SK-N-SH (cell line): Measurements from ENCODE around the gene CIITA. TPM values are rescaled to one million over a fixed set of nuclear protein-coding genes. Genes with fewer than 3 reads are reported as not detected.

Source experiments
- CTCF ChIA-PET: fragments of 300-600, 350-600 bp; formaldehyde crosslinking; extraction: SDS; loops from one replicate; lab custom pipeline; 2021; lab: Yijun Ruan, JAX
- POLR2A ChIA-PET: fragments of 350-600 bp; sonication (Branson Sonifier 250); formaldehyde crosslinking; extraction: SDS; loops from one replicate; lab custom pipeline; 2020; ENCODE audit warnings: antibody characterized with exemption, inconsistent platforms; lab: Yijun Ruan, JAX
- DNase-seq: peaks from one replicate; pipeline ENCODE4 v3.0.0; 2012
- H2AFZ ChIP-seq: fragments of 200-600 bp; sonication (generic); 2 replicates; pipeline ENCODE4 v1.8.1; 2016; ENCODE audit warnings: antibody characterized with exemption, mild to moderate bottlenecking, low read depth
- H3F3A ChIP-seq: fragments of 200-600 bp; sonication (generic); replicated peaks from 2 replicates; pipeline ENCODE3; 2016; ENCODE audit warnings: antibody characterized with exemption, mild to moderate bottlenecking; ENCODE audit not compliant: insufficient read depth
- H3K27ac ChIP-seq, 2 experiments: fragments of 200-500 bp in 1 of 2; fragments of 200-600 bp in 1 of 2; sonication (Bioruptor generic) in 1 of 2; sonication (generic), shearing (Covaris generic) in 1 of 2; 2 replicates each; pipeline versions ENCODE4 v1.5.1 to v1.6.1; 2014 to 2016; ENCODE audit warnings: low read depth in 2 of 2, inconsistent platforms in 1 of 2, low read length in 1 of 2, mild to moderate bottlenecking in 1 of 2, mixed read lengths in 1 of 2
- H3K27me3 ChIP-seq: fragments of 200-600 bp; sonication (generic), shearing (Covaris generic); 2 replicates; pipeline ENCODE4 v1.6.1; 2016; ENCODE audit warnings: mixed run types; ENCODE audit not compliant: insufficient read depth
- H3K36me3 ChIP-seq, 2 experiments: fragments of 200-500 bp in 1 of 2; fragments of 200-600 bp in 1 of 2; sonication (Bioruptor generic) in 1 of 2; sonication (generic) in 1 of 2; replicated peaks in 1 of 2; 2 replicates each; pipeline versions ENCODE3 to v1.5.1; 2014 to 2016; ENCODE audit warnings: low read length in 1 of 2, mild to moderate bottlenecking in 1 of 2; ENCODE audit not compliant: insufficient read depth in 2 of 2, control insufficient read depth in 1 of 2
- H3K4me1 ChIP-seq, 2 experiments: fragments of 200-500 bp in 1 of 2; fragments of 200-600 bp in 1 of 2; sonication (Bioruptor generic) in 1 of 2; sonication (generic), shearing (Covaris generic) in 1 of 2; 2 replicates each; pipeline versions ENCODE4 v1.5.1 to v1.6.1; 2014 to 2016; ENCODE audit warnings: low read depth in 1 of 2, low read length in 1 of 2, mixed run types in 1 of 2; ENCODE audit not compliant: insufficient read depth in 2 of 2, control insufficient read depth in 1 of 2
- H3K4me2 ChIP-seq: fragments of 200-600 bp; sonication (generic), shearing (Covaris generic); 2 replicates; pipeline ENCODE4 v1.6.1; 2017; ENCODE audit warnings: mixed run types
- H3K4me3 ChIP-seq, 2 experiments: fragments of 200-500 bp in 1 of 2; fragments of 200-600 bp in 1 of 2; sonication (Bioruptor generic) in 1 of 2; sonication (generic), shearing (Covaris generic) in 1 of 2; 2 replicates each; pipeline versions ENCODE4 v1.5.1 to v1.8.1; 2014 to 2016; ENCODE audit warnings: low read depth in 2 of 2, inconsistent platforms in 1 of 2, low read length in 1 of 2, mild to moderate bottlenecking in 1 of 2, mixed read lengths in 1 of 2, moderate library complexity in 1 of 2
- H3K79me2 ChIP-seq: fragments of 200-600 bp; sonication (generic); 2 replicates; pipeline ENCODE4 v1.8.1; 2017; ENCODE audit warnings: mild to moderate bottlenecking; ENCODE audit not compliant: insufficient read depth
- H3K9ac ChIP-seq: fragments of 200-600 bp; sonication (generic); 2 replicates; pipeline ENCODE4 v1.6.1; 2017; ENCODE audit warnings: mixed run types
- H3K9me2 ChIP-seq: fragments of 200-600 bp; sonication (generic); 2 replicates; pipeline ENCODE4 v1.6.1; 2017; ENCODE audit warnings: mixed run types
- H3K9me3 ChIP-seq: fragments of 200-600 bp; sonication (generic); 2 replicates; pipeline ENCODE4 v1.6.1; 2017; ENCODE audit warnings: mixed run types, mild to moderate bottlenecking, moderate library complexity
- H4K20me1 ChIP-seq: fragments of 200-600 bp; sonication (generic); 2 replicates; pipeline ENCODE4 v1.6.1; 2017; ENCODE audit warnings: mild to moderate bottlenecking, mixed run types; ENCODE audit not compliant: insufficient read depth
- CHD2 ChIP-seq: fragments of 150-350 bp; IDR thresholded peaks from 2 replicates; pipeline ENCODE4 v1.6.1; 2018; ENCODE audit warnings: low read length; ENCODE audit not compliant: partially characterized antibody
- CTCF ChIP-seq: fragments of 200-600 bp; sonication (generic); IDR thresholded peaks from 2 replicates; pipeline ENCODE4 v1.6.1; 2017; ENCODE audit warnings: antibody characterized with exemption, mild to moderate bottlenecking, moderate library complexity
- ELF1 ChIP-seq: IDR thresholded peaks from 2 replicates; pipeline ENCODE4 v1.4.0; 2012
- EZH2phosphoT487 ChIP-seq: fragments of 200-600 bp; sonication (generic); IDR thresholded peaks from 2 replicates; pipeline ENCODE4 v1.6.1; 2017; ENCODE audit warnings: low read depth, mixed run types, mild to moderate bottlenecking, antibody characterized with exemption, moderate library complexity, borderline replicate concordance
- GATA2 ChIP-seq: sonication (generic); formaldehyde crosslinking; IDR thresholded peaks from 2 replicates; pipeline ENCODE4 v1.5.0; 2020; ENCODE audit warnings: mild to moderate bottlenecking, missing genetic modification reagents
- MAX ChIP-seq: IDR thresholded peaks from 2 replicates; pipeline ENCODE4 v1.4.0; 2012; ENCODE audit warnings: low read depth
- MEF2A ChIP-seq: IDR thresholded peaks from 2 replicates; pipeline ENCODE4 v1.4.0; 2012; ENCODE audit warnings: low read depth, borderline replicate concordance
- MXI1 ChIP-seq: IDR thresholded peaks from 2 replicates; pipeline ENCODE4 v1.6.1; 2012; ENCODE audit warnings: mild to moderate bottlenecking, low read depth, low read length, improper control_type of control experiment
- NFIC ChIP-seq: IDR thresholded peaks from 2 replicates; pipeline ENCODE4 v1.4.0; 2012; ENCODE audit warnings: borderline replicate concordance
- PBX3 ChIP-seq: IDR thresholded peaks from 2 replicates; pipeline ENCODE4; 2012
- RAD21 ChIP-seq: IDR thresholded peaks from 2 replicates; pipeline ENCODE4 v1.6.1; 2012; ENCODE audit warnings: mild to moderate bottlenecking, low read length
- REST ChIP-seq: IDR thresholded peaks from 2 replicates; pipeline ENCODE4 v1.6.1; 2012; ENCODE audit warnings: mild to moderate bottlenecking, low read depth, low read length, moderate library complexity
- SMC3 ChIP-seq: IDR thresholded peaks from 2 replicates; pipeline ENCODE4 v1.6.1; 2012; ENCODE audit warnings: low read depth, low read length, improper control_type of control experiment
- TCF12 ChIP-seq: IDR thresholded peaks from 2 replicates; pipeline ENCODE4 v1.4.0; 2012
- TEAD4 ChIP-seq: IDR thresholded peaks from 2 replicates; pipeline ENCODE4 v1.4.0; 2012; ENCODE audit warnings: mild to moderate bottlenecking, borderline replicate concordance; ENCODE audit not compliant: insufficient read depth
- YY1 ChIP-seq: IDR thresholded peaks from 2 replicates; pipeline ENCODE4 v1.4.0; 2012; ENCODE audit warnings: low read depth, mild to moderate bottlenecking
- ZBTB33 ChIP-seq: IDR thresholded peaks from 2 replicates; pipeline ENCODE4 v1.4.0; 2012; ENCODE audit warnings: low read depth, borderline replicate concordance
- WGBS: methylation state at CpG from one replicate; pipeline ENCODE4 v1.1.6; 2017; ENCODE audit warnings: low lambda C conversion rate; 5-methylcytosine and 5-hydroxymethylcytosine counted together
- polyA plus RNA-seq, 3 experiments: library from polyadenylated mRNA; depleted of rRNA; stranded (reverse); fragments of >200 nt; gene quantifications; 2 replicates each; pipeline ENCODE4 v1.2.3, GENCODE V29; 2012

CIITA gene
- polyA plus RNA-seq, 1 of the 3 experiments (the other 2 are of a cell fraction) = 0.23 TPM

- H3K36me3 ChIP-seq = no peaks in the 10 kb centered on the region
- WGBS = 34% methylated on average over 5 of the region's 5 CpGs
- H3K4me3 ChIP-seq = no peak overlapping the region
- no peaks in the 10 kb centered on the region for H3K4me1 ChIP-seq
- H3K79me2 ChIP-seq = no peaks in the 10 kb centered on the region
- H3K9me3 ChIP-seq = no peaks in the 10 kb centered on the region
- no peaks in the 10 kb centered on the region for H3K9me2 ChIP-seq
- no peak overlapping the region for H2AFZ ChIP-seq
- no peak overlapping the region for H3K27ac ChIP-seq
- ChIA-PET CTCF (interaction anchor here (1.1 kb wide), 1 partner anchor 382 kb away, joined by 3 read pairs; no protein-coding TSS in a partner anchor), POLR2A (no interaction called here)
- H3K4me2 ChIP-seq = no peak overlapping the region
- TF ChIP-seq CTCF = no peak
- TF ChIP-seq GATA2 (CRISPR knock-in tag) = no peak
- no peak for TF ChIP-seq TCF12
- no peak for TF ChIP-seq ELF1
- TF ChIP-seq MAX = no peak
- no peak for TF ChIP-seq MXI1
- TF ChIP-seq REST = no peak
- TF ChIP-seq MEF2A = no peak
- TF ChIP-seq ZBTB33 = no peak
- TF ChIP-seq YY1 = no peak
- no peak for TF ChIP-seq EZH2phosphoT487
- TF ChIP-seq PBX3 = no peak
- no peak for TF ChIP-seq TEAD4
- TF ChIP-seq SMC3 = no peak
- TF ChIP-seq NFIC = no peak
- no peak for TF ChIP-seq RAD21
- TF ChIP-seq CHD2 = no peak
- DNase-seq = no peak
- no peaks in the 10 kb centered on the region for H3K27me3 ChIP-seq
- no peaks in the 10 kb centered on the region for H3F3A ChIP-seq
- H3K9ac ChIP-seq = no peak overlapping the region
- H4K20me1 ChIP-seq = no peaks in the 10 kb centered on the region
Measured at GRCh38 chr16:10897134-10897533, 20.1 kb downstream of the CIITA start.
